GM19238 (cell line): ENCODE data around the gene RFTN1.
"Not testable (repeated sequence)": the region's sequence is repeated elsewhere in the genome, so short reads cannot be mapped to it uniquely, and the experiment has no call there.

Experiments used
- DNase-seq: peaks from one replicate; pipeline ENCODE4 v3.0.0; 2011; ENCODE audit warnings: low spot score; ENCODE audit not compliant: insufficient read length

RFTN1 gene

DNA sequence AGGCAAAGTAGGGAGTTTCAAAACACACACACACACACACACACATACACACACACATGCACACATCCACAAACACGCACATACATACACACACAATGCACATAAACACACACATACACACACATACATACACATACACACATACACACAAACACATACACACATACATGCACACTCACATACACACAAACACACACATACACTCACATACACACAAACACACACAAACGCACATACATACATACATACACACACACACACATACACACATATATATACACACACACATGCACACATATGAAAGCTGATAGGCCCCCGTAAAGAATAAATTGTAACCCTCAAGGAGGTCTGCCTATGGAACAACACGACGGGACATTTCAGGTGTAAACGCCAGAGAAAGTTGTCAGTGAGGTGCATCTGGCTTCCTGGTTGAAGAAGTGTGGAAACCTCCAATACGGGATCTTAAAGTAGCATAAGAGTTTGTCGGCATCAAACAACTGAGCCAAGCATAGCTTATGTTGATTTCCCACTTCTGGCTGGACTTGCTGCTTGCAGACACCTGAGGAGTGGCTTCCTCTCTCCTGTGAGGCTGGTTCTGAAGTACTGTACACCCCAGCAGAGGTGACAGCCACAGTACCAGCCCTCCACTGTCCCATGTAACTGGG lies 5.8 kb downstream of the RFTN1 start:
- no peak for DNase-seq

DNA sequence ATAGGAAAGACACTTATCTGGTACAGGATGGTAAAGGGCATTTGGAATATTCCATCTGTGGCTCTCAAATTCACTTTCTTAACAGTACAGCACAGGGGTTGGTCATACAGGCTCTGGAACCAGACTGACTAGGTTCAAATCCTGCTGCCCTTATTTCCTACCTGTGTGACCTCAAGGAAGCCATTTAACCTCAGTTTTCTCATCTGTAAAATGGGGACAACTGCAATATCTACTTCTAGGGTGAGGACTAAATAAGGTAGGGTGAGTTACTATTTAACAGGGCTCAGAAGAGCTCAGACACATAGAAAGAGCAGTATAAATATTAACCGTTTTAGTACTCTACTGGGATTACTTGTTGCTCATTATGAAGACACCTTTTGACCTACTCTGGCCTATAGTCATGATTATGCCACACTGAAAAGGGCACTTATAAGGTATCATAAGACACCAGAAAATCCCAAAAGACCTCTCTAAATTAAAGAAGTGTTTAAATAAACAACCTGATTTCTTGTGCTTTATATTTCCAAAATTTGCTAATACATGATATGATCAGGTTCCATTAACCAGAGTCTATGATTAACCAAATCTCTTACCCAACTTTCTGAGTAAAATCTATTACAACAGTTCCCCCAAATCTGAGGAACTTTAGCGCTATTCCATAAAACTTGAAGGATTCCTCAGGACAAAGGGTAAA lies 6.5 kb downstream of the RFTN1 start:
- DNase-seq, result no peak

DNA sequence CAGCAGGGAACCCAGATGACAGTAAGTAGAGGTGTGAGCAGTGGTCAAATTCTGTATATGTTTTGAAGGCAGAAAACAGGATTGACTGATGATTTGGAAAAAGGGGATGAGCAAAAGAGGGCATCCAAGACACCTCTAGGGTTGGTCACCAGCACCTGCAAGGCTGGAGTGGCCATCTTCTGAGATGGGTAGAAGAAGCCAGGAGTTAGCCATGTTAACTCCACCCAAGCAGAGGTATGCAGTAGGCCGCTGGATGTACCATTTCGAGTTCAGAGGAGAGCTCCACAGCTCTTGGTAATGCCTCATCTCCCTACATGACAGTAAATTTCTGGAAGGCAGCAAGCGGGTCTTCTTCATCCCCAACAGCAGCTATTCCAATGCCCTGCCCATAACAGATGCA lies 7.0 kb downstream of the RFTN1 start:
- DNase-seq, result no peak

DNA sequence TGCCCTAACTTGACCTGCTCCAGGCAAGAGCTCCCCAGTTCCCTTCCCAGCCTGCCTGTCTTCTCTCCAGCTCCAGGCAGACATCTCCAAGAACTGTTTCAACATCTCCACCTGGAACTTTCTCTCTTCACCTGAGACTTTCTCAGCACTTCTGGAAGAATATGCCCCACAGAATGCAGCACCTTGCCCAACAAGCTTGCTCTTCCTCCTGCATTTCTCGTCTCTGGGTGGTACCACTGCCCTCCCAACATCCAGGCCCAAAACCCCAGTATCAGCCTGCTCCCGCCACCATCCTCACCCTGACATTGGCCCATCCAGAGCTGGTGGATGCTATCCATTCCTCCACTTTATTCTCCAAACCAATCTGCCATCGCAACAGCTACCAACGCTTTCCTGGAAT lies 8.8 kb downstream of the RFTN1 start:
- DNase-seq, result no peak

DNA sequence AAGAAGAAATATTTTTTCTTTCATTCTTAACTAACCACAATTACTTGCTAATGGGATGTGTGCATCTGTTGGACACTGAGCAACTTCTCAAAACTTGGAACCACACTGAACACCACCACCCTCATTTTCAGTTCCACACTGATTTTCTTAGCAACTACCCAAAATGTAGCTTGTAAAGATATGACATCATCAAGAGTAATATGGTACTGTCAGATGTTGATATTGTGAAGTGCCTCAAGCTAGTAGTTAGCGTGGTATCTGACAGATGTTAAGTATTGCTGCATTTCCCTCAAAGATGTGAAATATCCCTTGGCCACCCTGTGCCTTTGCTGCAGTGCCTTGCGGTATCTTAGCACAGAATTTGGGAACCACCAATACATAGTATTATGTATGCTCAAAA lies 9.3 kb downstream of the RFTN1 start:
- no peak for DNase-seq

DNA sequence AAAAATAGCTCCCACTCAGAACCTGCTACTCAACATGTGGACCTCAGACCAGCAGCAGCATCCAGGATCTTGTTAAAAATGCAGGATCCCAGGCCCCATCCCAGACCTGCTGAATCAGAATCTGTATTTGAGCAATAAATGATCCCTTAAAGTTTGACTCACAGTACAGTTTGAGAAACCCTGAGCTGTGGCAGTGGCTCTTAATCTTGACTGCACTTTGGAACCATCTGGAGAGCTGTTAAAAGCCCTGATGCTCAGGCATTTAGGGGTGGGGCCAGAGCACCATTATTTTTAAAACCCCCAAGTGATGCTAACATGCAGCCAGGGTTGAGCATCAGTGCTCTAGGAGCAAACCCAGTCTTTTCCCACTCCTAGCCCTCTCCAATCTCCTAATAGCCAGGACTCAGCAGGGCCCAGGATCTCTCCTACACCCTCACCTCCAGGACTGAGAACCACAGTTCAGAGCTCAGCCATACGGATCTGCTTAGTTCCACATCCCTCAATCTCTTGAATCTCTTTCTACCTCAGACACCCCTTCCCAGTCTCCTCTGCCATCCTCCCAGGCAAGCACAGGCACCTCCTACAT lies 10.2 kb downstream of the RFTN1 start:
- no peak for DNase-seq

DNA sequence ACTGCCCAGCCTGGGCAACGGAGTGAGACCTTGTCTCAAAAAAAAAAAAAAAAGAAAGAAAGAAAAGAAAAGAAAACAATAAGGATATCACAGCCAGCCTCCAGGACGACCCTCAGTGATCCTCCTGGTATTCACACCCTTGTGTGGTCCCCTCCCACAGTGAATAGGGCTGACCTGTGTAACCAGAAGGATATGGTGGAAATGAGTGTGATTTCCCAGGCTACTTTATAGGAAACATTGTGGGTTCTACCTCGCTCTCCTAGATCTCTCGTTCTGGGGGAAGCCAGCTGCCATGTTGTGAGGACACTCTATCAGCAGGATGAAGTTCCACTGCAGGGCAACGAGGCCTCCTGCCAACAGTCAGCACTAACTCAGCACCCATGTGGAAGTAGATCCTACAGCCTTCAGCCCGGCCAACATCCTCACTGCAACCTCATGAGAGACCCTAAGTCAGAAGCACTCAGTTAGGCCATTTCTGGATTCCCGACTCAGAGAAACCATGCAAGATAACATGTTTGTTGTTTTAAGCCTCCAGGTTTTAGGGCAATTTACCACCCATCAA lies 11.1 kb downstream of the RFTN1 start:
- DNase-seq, result no peak

DNA sequence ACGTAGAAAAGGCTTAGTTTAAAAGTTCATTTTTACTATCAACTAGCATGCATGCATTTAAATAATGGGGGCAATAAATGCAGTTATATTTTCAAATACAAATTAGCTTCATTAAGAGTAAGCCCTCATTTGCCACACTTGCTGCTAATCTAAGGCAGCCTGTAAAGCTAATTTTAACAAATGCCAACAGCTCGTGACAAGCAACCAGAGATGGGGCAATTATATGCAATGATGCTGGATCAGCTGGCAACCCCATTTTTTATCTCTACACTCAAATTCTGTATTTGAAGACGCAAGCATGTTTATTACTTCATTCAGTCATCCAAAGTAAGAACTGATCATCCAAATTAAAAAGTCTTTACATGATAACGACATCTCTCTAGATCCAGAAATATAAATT lies 12.1 kb downstream of the RFTN1 start:
- no peak for DNase-seq

DNA sequence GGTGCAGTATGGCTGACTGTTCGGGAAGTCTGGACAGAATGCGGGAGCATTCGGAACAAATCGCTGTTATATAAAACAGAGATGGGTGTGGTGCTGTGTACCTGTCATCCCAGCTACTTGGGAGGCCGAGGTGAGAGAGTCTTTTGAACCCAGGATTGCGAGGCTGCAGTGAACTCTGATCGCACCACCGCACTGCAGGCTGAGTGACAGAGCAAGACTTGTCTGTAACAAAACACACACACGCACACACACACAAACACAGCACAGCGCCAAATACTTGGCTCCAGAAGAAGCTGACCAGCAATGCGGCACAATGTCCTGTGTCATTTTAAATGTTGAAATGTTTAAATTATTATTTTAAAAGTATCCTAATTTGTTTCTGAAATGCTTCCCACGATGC lies 12.6 kb downstream of the RFTN1 start:
- no peak for DNase-seq

DNA sequence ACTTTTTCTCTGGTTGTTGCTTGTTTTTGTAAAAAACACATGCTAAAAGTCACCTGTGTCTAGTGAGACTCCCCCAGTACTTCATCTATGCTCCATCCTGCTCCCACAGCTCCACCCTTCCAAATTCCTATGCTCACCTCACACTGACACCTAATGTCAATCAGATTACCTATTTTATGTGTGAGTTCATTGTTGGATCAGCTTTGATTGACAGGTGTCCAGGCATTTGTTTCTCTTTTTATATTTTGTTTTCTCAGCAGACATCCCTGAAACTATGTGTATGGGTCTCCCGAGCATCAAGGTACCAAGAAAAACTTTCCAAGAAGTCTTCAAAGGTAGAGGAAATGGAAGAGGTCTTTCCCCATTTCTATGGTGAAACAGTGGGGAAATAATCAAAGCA lies 13.4 kb downstream of the RFTN1 start:
- DNase-seq, result no peak

DNA sequence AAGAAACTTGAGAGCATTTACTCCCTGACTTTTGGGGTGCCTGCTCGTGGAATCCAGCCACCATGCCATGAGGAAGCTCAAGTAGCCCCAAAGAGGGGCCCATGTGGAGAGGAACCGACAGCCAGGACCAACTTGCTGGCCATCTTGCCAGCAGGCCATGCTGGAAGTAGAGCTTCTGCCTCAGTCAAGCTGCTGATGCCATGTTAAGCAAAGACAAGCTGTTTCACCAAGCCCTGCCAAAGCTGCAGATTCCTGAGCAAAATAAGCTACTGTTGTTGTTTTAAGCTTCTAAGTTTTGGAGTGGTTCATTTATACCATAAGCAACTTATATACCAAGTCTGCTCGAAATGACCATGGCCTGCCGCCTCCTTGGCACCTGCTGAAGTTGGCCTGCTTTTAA lies 14.1 kb downstream of the RFTN1 start:
- no peak for DNase-seq

DNA sequence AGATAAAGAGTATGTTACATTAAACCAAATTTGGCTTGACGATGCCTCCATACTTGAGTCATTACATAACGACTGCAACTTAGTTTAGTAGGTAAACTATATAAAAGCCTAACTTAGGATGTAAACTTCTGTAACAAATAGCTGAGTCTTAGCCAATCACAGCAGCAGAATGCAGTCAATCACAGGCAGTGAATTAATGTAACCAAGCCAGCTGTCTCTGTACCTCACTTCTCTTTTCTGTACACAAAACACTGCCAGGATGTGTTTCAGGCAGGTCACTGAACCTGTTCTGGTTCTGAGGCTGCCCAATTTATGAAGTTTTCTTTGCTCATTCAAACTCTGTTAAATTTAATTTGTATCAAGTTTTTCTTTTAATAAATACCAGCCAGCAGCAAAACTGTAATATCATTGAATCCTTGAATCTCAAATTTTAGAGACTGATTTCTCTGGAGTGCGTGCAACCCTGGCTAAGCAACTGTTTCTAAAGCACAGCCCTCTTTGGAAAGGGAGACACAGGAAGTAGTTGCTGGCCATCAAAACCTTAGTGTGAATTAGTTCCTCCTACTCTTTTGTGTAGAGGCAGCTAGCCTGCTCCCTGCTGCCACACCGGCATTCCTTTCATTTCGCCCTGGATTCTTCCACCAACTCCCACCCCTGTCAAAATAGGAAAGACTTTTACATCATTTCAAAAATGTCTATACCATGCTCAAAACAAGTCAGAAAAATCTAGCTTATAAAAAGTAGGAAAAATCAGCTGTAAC lies 15.2 kb downstream of the RFTN1 start:
- no peak for DNase-seq

DNA sequence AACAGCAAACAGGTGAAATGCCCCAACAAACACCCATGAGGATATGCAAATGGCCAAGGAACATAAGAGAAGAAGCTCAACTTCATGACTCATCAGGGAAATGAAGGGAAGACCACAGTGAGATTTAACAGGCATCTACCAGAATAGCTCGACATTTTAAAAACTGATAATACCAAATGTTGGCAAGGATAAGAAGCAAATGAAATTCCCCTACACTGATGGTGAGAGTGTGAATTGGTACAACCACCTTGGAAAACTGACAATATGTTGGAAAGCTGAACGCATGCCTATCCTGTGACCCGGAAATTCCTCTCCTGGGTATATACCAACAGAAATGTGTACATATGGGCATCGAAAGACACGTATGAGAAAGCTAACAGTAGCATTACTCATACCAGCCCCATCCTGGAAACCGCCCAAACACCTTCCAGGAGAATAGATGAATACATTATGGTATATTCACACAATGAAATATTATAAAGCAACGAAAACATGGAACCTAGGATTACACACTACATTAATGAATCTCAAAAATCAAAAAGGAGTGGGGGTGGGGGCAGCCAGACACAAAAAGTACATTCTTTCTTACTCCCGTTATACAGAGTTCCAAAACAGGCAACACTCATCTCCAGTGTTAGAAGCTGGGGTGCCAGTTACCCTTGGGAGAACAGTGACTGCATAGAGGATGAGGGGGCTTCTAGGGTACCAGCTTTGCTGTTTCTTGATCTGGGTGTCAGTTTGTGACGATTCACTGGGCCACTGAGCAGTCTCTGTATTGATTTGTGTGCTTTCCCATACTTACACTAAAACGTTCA lies 16.9 kb downstream of the RFTN1 start:
- no peak for DNase-seq

DNA sequence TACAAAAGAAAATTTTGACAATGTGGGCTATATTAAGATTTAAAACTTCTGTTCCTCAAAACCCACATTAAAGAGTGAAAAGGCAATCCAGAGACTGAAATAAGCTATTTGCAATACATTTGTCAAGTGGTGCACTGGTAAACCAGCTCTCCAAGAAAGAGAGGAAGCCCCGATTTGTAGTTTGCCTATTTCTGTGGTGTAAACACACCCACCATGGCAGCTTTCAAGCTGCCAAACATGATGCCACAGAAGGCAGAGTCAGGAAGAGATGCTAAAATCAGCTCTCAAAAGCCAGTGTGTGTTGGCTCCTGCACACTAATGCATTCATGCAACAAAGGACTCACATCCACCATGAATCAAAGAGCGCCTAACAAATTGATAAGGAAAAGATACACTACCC lies 17.5 kb downstream of the RFTN1 start:
- no peak for DNase-seq

DNA sequence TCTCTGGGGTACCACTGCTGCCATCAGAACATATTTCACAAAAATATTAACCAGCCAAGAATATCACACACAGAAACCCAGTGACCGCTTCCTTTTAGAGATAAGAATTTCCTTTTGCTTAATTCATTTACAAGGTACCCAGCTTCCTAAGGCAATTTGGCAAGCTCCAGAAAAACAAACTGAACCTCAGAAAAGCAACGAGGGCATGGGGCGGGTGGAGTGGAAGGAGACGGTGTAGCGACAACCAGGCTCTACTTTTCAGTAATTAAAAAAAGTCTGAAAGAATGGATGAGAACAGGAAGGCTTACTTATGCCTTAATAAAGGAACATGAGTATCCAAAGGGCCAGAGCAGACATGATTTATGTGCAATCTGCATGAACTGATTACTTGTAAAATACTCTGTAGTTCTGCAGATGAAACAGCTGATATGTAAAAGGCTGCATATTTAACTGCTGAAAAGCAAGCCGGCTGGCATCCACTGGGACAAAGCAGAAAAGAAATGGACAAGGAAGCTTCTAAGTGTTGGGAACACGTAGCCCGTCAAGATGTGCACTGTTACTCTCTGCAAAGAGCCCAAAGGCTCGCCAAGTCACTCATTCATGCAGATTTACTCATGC lies 18.6 kb downstream of the RFTN1 start:
- no peak for DNase-seq

DNA sequence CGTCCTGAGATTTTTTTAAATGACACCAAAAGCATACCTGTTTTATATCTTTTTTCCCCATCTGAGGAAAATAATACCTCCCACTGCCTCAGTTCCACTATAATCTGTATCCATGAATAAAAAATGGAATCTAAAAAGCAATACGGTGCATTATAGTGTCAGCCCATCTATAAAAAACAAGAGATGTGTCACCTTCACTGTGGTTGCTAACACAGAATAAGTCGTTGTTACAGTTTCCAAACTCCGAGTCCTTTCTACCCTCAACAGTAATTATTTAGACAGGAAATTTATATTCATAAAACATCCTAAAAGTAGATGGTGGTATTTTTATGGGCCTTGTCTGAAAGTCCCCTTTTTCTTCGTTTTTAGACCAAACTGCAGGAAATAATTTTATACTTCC lies 19.4 kb downstream of the RFTN1 start:
- no peak for DNase-seq

DNA sequence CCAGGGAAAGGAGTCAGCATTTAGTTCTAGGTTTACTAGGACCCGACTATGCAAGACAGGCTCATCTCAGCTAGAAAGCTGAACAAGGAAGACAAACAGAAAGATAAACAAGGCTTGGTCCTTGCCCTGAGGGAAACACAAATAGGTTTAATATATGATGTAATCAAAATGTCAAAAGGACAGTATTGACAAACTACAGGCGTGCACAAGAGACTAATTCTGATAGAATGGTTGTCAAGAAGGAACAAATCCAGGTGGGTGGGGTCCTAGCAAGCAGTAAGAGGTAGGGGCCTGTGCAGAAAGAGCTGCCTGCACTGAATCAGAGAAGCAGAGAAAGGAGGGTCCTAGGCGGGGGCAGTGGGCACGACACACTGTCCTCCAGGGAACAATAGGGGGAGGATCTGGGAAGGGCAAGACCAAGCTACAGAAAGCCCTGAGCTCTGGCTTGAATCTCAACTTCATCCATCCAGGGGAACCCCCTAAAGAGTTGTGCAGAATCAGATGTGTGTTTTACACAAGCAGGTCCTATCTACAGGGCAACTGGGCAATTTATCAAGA lies 23.4 kb downstream of the RFTN1 start:
- DNase-seq, result no peak

DNA sequence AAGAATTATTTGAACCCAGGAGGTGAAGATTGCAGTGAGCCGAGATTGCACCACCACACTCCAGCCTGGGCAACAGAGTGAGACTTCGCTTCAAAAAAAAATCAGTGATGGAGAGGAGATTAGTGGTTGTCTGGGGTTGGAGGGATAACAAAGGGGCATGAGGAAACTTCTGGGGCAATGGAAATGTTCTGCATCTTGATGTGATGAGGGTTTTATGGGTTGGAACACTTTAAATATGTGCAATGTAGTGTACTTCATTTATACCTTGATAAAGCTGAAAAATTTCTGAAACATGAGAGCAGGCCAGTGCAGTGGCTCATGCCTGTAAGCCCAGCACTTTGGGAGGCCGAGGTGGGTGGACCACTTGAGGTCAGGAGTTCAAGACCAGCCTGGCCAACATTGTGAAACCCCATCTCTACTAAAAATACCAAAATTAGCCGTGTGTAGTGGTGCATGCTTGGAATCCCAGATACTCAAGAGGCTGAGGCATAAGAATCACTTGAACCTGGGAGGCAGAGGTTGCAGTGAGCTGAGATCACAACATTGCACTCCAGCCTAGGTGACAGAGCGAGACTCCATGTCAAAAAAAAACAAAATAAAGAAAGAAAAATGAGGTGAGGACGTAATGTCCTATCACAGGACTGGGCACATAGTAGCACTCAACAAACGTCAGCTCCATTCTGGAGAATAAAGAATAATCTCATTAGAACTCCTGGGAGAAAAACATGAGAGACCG lies 24.0 kb downstream of the RFTN1 start:
- not testable (repeated sequence) for DNase-seq

DNA sequence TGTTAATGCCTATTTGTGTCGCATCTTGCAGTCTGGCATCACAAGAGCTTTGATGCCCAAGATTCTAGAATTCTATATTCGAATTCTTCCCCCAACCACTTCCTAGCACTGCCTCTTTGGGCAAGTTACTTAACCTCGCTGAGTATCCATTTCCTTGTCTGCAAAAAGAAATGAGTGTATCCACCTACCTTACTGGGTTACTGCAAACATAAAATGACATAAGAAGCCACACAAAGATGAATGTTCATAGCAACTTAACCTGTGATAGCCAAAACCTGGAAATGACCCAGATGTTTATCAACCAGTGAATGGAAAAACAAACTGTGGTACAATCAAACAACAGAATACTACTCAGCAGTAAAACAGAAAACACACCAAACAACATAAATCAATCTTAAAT lies 24.9 kb downstream of the RFTN1 start:
- no peak for DNase-seq
